ENCODE measurements around the gene PTPRN2.

DNA sequence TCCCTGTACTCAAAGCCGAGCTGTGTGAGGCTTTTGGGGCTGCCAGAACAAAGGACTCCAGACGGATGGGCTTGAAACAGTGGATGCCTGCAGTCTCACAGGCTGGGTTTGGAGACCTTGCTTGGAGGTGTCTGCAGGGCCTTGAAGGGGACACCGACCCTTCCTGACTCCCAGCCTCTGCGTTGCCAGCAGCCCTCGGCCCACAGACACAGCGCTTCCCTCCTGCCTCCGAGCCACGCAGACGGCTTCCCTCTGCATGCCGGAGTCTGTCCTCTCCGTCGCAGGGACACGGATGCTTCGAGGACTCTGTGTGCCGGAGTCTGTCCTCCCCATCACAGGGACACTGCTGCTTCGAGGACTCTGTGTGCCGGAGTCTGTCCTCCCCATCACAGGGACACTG lies 726.1 kb downstream of the PTPRN2 start:
- no peak for TF ChIP-seq LEF1 (IDR thresholded peaks at IDR 0.05; ENCODE audit: borderline replicate concordance)
- TF ChIP-seq BHLHE40 (IDR thresholded peaks at IDR 0.05; ENCODE audit: borderline replicate concordance): no peak
